Activated T-helper 9 cell treated with anti-CD3 and anti-CD28 coated beads, Interleukin-2, amount 50 U/mL, for 16 hours (primary cell): ENCODE measurements around the gene CABLES1.

ENCODE experiments used
- DNase-seq: peaks from one replicate; pipeline ENCODE4 v3.0.0-alpha.2; 2020; ENCODE audit warnings: low read depth

CABLES1 gene

GRCh38 chr18:23191232-23191631 lies 55.9 kb downstream of the CABLES1 start:
- DNase-seq: no peak

DNA sequence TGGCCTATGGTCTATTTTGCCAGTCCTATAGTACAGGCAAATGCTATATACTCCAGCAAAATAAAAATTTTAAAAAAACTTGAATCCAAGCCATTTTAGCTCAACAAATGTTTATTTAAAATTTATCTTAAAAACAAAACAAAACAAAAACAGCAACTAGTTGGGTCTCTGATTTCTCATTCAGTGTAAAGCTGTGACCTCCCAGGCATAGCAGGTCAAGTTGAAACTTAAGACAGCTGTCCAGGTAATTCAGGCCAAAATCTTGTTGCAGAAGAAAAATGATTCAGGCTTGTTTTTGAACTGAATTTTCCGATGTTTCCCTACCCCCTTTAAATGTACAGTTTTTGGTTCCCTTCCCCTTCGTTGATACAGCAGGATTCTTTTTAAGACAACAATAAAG lies 58.5 kb downstream of the CABLES1 start:
- no peak for DNase-seq

DNA sequence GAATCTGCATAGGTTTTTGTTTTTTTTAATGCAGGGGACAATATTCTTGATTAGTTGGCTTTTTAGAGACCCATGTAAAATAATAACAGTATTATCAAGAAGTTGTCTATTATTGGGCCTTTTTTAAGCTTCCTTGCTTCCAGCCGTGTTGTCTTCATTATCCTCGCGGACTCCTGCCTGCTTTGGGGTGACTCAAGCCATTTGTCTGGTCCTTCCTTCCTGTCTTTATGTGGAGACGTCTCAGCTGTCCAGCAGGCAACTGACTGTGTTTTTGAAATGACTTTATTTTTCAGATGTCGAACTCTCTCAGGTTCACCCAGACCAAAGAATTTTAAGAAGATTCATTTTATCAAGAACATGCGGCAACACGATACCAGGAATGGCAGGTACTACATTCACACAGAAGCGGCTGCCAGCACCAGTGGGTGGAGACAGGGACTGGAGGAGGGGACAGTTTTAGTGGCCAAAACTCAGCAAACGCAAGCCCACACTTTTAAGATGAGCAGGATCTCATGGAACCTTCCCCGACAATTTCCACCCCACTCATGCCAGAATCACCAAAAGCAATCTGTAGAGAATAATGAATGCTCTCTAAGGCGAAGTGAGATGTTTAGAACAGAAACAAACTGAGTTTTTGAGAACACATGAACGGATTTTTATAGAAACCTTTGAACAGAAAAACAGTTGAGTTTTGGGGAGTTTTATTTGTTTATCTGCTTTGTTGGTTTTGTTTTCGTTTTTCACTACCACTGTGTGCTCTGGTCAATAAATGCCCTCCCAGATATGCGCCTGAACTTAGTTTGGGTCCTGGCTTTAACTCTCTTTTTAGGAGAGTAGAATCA lies 59.1 kb downstream of the CABLES1 start:
- DNase-seq: no peak

GRCh38 chr18:23194997-23195957 lies 60.0 kb downstream of the CABLES1 start:
- no peak for DNase-seq

GRCh38 chr18:23196119-23197007 lies 61.1 kb downstream of the CABLES1 start:
- DNase-seq: no peak

GRCh38 chr18:23198217-23198845 lies 63.0 kb downstream of the CABLES1 start:
- no peak for DNase-seq

DNA sequence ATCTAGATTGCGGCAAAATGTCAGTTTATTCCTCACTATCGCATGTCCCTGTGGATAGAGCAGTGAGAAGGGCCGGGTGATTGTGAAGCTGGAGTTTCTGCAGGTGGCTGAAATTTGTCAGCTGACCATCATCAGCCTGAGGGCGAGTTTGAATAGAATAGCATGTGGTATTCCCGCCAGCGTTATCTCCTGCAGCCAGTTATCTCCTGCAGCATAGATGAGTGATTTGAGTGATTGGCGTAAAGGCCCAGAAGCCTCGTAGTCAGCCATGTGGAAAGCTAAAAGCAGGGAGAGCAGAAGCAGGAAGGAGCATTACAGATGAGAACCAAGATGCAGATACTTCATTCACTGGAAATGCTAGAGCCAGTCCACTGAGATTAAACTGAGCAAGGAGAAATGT lies 65.5 kb downstream of the CABLES1 start:
- DNase-seq: no peak

DNA sequence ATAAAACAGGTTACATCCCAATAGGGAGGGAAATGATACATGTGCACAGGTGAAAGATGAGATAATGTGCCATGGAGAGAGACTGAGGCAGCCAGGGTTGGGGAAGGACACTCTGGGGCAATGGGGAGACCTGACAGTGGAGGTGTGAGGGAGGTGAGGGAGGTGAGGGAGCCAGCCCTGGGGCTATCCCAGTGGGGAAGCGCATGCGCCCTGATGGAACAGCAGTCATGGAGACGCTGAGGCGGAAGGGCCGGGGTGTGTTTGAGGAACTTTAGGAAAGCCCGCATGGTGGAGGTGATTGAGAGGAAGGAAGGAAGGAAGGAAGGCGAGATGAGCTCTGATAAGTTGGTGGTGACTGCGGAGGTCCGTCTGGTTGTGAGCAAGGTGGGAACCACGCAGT lies 66.5 kb downstream of the CABLES1 start:
- no peak for DNase-seq

DNA sequence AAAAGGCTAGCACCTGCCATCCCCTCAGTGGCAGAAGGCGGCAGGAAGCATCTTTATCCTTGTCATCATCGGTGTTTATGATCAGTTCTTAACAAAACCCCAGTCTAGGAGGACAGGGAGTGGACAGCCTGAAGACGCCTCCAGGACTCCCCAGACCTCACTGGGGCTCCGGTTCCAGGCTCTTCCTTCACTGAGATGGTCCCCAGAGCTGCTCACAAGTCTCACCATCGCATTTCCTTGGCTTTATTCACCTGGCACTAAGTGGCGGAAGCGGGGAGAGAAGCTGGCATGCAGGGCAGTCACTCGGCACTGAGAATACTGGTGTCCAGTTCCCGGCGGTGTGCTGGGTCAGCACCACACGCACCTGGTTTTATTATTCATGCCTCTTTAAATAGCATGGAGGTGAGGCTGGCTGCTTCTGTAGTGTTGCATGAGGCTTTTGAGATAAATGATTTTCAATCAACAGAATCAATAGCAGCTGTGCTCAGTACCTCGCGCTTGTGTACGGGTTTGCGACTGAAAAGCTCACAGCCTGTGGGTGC lies 68.7 kb downstream of the CABLES1 start:
- no peak for DNase-seq

GRCh38 chr18:23204589-23205235 lies 69.4 kb downstream of the CABLES1 start:
- DNase-seq: no peak

DNA sequence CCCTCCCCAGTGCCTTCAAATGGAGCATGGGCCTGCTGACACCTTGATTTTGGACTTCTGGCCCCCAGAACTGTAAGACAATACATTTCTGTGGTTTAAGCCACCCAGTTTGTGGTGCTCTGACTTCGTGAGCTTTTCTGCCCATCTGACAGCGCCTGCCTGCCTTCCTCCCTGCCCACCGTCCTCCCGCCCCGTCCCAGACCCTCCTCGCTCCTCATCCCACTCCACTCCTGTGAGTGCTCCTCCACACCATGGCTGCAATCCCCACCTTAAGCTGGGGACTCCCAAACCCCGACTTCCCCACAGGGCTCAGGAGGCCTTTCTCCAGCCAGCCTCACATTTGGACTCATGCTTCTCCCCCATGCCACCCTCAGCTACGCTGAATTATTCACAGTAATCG lies 70.7 kb downstream of the CABLES1 start:
- no peak for DNase-seq

DNA sequence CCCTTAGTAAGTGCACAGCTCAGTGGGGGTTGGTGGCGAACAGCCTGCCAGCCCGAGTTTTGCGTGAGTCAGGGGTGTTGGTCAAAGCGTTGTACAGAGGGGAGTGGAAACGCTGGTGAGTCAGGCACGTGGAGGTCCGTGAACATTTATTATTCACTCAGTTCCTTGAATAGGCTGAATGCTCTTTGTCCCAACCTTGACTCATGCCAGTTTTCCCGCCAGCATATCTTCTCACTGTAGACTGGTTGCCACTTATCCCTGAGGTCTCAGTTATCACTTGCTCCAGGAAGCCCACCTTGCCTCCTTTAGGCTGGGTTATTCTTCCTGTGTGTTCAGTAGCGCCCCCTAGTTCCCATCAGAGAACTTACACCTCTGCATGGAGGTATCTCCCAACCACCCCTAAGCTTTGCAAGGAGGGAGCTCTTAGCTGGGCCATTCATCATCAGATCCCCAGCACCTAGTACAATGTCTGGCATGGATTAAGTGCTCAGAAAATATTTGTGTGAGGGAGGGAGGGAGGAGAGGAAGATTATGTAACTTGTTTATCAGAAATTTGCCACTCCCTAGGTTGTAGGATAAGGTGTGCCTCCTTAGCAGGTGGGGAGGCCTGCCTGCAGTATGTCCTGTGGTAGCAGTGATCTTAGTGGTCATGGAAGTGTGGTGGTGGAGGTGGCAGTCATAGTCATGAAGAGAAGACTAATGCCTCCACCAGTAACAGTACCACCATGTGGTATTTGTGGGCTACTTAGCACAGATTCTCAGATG lies 72.1 kb downstream of the CABLES1 start:
- no peak for DNase-seq

- DNase-seq: no peak
Measured at GRCh38 chr18:23207994-23208393, 72.7 kb downstream of the CABLES1 start.

DNA sequence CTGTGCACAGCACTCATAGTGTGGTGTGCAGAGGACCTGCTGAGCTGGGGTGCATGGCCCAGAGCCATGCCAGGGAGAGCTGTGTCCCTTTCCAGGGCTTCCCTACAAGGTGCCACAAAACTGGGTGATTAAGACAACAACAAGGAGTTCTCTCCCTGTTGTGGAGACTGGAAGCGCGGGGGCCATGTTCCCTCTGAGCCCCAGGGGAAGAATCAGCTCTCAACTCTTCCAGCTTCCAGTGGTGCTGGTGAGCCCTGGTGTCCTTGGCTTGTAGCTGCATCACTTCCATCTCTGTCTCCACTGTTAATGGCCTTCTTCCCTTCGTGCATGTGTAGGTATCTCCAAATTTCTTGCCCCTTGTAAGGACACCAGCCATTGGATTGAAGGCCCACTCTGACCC lies 73.3 kb downstream of the CABLES1 start:
- DNase-seq: no peak

GRCh38 chr18:23209031-23209430 lies 73.7 kb downstream of the CABLES1 start:
- DNase-seq: no peak

- DNase-seq: no peak
Measured at GRCh38 chr18:23209796-23210195, 74.5 kb downstream of the CABLES1 start.

DNA sequence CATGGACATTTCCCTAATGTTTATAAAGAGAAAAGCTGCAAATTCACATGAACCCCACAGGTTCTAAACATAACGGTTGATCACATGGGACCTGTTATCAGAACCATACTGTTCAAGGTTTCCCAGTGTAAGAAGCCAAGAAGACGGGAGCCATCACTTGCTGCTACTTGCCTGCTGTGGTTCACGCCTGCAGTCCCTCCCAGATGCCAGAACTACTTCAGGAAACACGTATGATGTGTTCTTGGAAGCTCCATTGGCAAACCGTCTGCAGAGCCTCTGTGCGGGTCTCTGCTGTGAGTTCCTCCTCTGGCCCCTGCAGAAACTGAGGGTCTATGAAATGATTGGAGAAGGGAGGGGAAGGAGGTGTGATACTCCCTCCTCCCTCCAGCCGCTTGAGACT lies 75.2 kb downstream of the CABLES1 start:
- no peak for DNase-seq

GRCh38 chr18:23211146-23211545 lies 75.9 kb downstream of the CABLES1 start:
- no peak for DNase-seq

DNA sequence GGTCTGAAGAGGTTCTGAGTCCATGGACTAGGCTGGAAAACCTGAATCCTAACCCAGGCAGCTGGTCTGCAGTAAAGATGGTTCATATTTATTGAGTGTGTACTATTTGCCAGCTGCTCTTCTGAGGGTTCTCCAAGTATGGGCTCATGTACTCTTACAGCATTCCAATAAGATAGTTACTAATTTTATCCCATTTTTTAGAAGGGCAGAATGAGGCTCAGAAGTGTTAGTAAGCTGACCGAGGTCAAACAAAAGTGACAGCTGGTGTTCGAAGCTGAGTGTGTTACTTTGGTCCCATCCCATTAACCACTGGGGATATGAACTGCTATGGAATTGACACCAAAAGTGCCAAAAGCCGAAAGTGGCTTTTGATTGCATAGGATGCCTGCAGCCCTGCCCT lies 76.9 kb downstream of the CABLES1 start:
- no peak for DNase-seq

GRCh38 chr18:23213200-23213599 lies 77.9 kb downstream of the CABLES1 start:
- DNase-seq: no peak
